D721Med (cell line): ENCODE results near the gene NOL4L.

Experiments
- DNase-seq: peaks from one replicate; pipeline ENCODE4 v3.0.0; 2011; ENCODE audit warnings: low spot score; ENCODE audit not compliant: insufficient read length
- FAIRE-seq: peaks from 2 replicates; lab custom pipeline; 2011; peaks lifted over from hg19 to GRCh38; lab: Jason Lieb, UNC
- TF ChIP-seq, protein P1 (sequence below): IDR thresholded peaks from 2 replicates; pipeline ENCODE4 v1.5.1; 2012; ENCODE audit warnings: mild to moderate bottlenecking, control low read depth; ENCODE audit not compliant: insufficient read depth; ENCODE audit errors: missing control alignments

Gene NOL4L

GRCh38 chr20:32510601-32511357 is 74.4 kb downstream of the NOL4L start:
- FAIRE-seq (no peak), DNase-seq (no peak)
- TF ChIP-seq, protein P1, sequence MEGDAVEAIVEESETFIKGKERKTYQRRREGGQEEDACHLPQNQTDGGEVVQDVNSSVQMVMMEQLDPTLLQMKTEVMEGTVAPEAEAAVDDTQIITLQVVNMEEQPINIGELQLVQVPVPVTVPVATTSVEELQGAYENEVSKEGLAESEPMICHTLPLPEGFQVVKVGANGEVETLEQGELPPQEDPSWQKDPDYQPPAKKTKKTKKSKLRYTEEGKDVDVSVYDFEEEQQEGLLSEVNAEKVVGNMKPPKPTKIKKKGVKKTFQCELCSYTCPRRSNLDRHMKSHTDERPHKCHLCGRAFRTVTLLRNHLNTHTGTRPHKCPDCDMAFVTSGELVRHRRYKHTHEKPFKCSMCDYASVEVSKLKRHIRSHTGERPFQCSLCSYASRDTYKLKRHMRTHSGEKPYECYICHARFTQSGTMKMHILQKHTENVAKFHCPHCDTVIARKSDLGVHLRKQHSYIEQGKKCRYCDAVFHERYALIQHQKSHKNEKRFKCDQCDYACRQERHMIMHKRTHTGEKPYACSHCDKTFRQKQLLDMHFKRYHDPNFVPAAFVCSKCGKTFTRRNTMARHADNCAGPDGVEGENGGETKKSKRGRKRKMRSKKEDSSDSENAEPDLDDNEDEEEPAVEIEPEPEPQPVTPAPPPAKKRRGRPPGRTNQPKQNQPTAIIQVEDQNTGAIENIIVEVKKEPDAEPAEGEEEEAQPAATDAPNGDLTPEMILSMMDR = no peak

DNA sequence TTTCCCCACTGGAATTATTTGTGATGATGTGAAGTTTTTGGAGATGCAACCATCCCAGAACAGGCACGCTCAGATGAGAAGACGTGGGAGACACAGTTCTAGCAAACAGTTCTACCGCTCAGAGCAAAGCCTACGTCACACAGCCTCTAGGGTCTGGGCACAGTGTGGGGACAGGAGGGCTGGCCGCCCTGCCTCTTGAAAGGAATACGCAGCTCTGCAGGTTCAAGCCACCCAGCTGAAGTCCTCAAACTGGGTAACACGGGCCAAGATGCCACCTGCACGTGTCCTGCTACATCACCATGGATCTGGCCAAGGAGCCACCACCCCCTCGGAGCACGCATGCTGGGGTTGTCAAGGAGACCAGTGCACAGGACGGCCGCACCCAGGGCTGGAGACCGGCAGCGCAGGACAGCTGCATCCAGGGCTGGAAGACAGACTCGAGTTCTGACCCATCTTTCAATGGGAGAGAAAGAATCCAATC is 75.0 kb downstream of the NOL4L start:
- FAIRE-seq (no peak), DNase-seq (no peak)
- TF ChIP-seq, protein P1 = no peak

GRCh38 chr20:32509639-32510066 is 75.5 kb downstream of the NOL4L start:
- DNase-seq (no peak), FAIRE-seq (no peak)
- TF ChIP-seq, protein P1 = no peak

GRCh38 chr20:32508775-32509119 is 76.4 kb downstream of the NOL4L start:
- TF ChIP-seq, protein P1 = no peak
- no peak for FAIRE-seq
- DNase-seq = no peak

DNA sequence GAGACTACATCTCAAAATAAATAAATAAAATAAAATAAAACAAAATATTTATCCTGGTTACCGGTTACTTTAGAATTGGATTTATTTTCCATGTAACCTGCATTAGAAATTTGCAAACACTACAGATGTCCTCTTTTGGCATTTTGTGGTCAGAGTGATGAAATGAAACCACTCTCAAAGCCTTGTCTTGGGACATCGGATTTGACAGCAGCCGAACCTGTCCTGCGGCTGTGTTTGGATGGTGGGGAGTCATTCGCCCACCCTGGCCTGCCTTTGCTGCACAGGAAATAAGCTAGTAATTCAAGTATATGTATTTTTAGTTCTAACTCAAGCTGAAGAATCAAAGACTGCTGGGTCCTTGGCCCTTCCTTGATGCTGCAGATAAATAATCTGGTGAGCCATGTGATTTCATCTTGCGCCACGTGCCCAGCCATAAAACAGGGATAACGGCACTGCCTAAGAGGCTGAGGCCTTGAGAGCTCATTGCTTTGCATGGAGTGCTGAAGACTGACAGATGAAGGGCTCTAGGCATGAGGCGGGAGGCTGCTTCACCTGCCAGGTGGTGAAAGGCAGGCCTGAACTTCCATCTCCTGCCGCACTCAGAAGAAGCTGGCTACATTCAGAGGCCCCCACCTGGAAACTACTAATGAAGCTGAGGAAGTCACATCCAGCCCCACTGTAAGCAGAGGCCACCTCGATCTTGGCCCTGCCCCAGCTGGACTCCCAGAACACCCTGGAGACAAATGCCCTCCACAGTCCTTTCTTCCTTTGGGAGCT is 76.9 kb downstream of the NOL4L start:
- TF ChIP-seq, protein P1 = no peak
- no peak for DNase-seq

DNA sequence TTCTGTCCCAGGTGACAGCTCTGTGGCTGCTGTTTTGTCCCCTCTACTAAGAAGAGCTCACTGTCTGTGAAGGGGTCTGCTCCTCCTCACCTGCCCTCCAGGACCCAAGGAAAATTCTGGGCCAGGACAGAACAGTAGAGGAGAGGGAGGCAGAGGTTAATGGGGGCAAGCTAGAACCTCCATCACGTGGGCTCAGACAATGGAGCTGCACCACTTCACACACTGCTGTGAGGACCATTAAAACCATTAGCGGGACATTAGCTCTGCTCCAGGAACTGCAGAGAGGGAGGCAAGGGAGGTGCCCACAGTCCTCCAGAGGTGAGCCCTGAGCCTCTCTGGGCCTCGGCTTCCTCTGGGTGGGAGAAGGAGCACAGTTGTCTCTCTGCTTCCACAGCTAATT is 78.4 kb downstream of the NOL4L start:
- TF ChIP-seq, protein P1 = no peak
- DNase-seq (no peak), FAIRE-seq (no peak)

More for the DNA sequence above, 76.9 kb downstream of the NOL4L start:
- no peak for FAIRE-seq
